ENCODE measurements around the gene PLEKHJ1. TPM values are rescaled to one million over a fixed set of nuclear protein-coding genes. Genes with fewer than 3 reads are reported as not detected.
"Not testable (repeated sequence)": the region's sequence is repeated elsewhere in the genome, so short reads cannot be mapped to it uniquely, and the experiment has no call there.

Gene PLEKHJ1, protein sequence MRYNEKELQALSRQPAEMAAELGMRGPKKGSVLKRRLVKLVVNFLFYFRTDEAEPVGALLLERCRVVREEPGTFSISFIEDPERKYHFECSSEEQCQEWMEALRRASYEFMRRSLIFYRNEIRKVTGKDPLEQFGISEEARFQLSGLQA
- total RNA-seq (ENCODE audit: unreplicated experiment): 126 TPM
- long read RNA-seq, transcript PLEKHJ1-201 (6 exons, 1,206 nt): major isoform, 113 of 131 reads
- long read RNA-seq, transcript PLEKHJ1-206 (5 exons, 1,311 nt): minor isoform, 11 of 131 reads
- long read RNA-seq, partial matches to known transcripts: 0 of 131 reads
- long read RNA-seq, other reads (novel, unspliced or antisense): 6 of 131 reads

DNA sequence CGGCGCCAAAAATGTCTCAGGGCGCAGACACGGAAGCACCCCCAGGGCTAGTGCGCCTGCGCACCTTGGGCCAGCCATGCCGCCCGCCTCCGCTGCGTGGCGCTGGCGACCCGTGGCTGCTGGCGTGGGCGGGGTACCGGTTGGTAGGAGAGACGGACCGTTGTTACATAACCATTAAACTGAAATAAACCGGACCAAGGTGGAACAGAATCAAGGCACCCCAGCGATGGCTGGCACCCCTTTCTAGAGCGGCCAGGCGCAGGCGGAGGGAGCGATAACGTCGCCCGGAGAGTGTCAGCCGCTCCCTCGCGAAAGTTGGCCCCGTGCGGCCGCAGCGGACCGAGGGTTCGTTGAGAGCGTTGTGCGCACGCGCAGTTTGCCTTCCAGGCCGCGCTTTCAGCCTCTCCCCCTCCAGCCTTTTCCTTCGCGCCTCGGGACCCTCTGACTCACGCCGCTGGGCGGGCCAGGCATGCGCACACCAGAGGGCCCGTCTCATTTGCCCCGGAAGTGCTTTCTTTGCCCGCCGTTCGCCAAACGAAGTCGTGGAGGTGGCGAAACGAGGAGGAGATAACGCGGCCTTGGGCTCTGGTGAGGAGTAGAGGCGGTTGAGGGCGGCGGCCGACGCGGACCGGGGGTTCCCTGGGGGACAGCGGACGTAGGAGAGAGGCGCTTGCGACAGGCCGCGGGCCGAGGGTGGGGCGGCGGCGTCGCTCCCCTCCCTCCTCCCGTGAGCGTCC is at the start of gene PLEKHJ1, which contains the start of gene SF3A2:
Gene PLEKHJ1, minus strand, starts transcription at position 16 of the 737 bp plus-strand sequence. CDS start 81 bp downstream, outside the sequence.
Gene SF3A2, plus strand, starts transcription at position 511 of the 737 bp plus-strand sequence. CDS start 6,595 bp downstream, outside the sequence.
- Mint-ChIP-seq H3K4me3 (ENCODE audit: unreplicated experiment) (peak within 1 kb of the TSS; percentile 98), H3K36me3 (ENCODE audit: low read depth, unreplicated experiment) (peaks cover 27% of the 10 kb centered on the region), H3K27me3 (ENCODE audit: unreplicated experiment) (peaks cover 23% of the 10 kb centered on the region), H3K4me1 (ENCODE audit: unreplicated experiment) (peaks cover 42% of the 10 kb centered on the region), H3K9me3 (ENCODE audit: unreplicated experiment) (no peaks in the 10 kb centered on the region), H3K27ac (ENCODE audit: unreplicated experiment) (peak within 1 kb of the TSS; percentile 99)
- DNase-seq (ENCODE audit: low spot score): peak; percentile 98
- peak; percentile 85 for TF ChIP-seq CTCF (IDR thresholded peaks at IDR 0.05; ENCODE audit: unreplicated experiment)

DNA sequence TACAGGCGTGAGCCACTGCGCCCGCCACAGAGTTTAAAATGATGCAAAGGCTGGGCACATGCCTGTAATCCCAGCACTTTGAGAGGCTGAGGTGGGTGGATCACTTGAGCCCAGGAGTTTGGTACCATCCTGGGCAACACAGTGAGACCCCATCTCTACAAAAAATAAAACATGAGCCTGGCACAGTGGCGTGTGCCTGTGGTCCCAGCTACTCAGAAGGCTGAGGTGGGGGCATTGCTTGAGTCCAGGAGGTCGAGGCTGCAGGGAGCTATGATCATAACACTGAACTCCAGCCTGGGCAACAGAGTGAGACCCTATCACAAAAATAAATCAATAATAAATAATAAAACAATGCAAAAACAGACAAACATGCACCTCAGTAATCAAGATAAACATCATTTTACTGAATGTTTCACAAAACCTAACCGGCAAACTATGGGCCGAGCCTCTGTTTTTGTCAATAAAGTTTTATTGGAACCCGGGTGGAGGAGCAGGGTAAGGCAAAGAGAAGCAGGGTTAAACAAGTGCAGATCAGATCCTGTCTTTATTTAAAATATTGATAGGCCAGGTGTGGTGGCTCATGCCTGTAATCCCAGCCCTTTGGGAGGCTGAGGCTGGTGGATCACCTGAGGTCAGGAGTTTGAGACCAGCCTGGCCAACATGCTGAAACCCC is 47.8 kb upstream of the PLEKHJ1 start:
- Mint-ChIP-seq H3K27ac (ENCODE audit: unreplicated experiment) (no peak overlapping the region), H3K27me3 (ENCODE audit: unreplicated experiment) (peaks cover 7% of the 10 kb centered on the region), H3K4me3 (ENCODE audit: unreplicated experiment) (no peak overlapping the region), H3K9me3 (ENCODE audit: unreplicated experiment) (no peaks in the 10 kb centered on the region), H3K36me3 (ENCODE audit: low read depth, unreplicated experiment) (no peaks in the 10 kb centered on the region), H3K4me1 (ENCODE audit: unreplicated experiment) (peaks cover 8% of the 10 kb centered on the region)
- no peak for TF ChIP-seq CTCF (IDR thresholded peaks at IDR 0.05; ENCODE audit: unreplicated experiment)
- no peak for DNase-seq (ENCODE audit: low spot score)

DNA sequence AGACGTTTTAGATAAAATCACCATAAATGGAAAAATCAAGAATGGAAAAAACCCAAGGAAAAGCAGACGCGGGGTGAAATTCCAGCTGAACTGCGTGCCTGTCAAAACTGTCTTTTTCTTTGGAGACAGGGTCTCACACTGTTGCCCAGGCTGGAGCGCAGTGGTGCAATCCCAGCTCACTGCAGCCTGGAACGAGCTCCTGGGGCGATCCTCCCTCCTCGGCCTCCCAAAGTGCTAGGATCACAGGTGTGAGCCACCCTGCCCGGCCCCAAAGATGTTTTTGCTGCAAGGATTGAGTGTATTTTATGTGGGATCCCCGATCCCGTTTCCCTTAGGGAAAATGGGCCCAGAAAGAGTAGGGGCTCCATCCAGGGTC is 46.7 kb upstream of the PLEKHJ1 start:
- no peak for TF ChIP-seq CTCF (IDR thresholded peaks at IDR 0.05; ENCODE audit: unreplicated experiment)
- H3K36me3 Mint-ChIP-seq (ENCODE audit: low read depth, unreplicated experiment): no peaks in the 10 kb centered on the region
- no peak overlapping the region for H3K27ac Mint-ChIP-seq (ENCODE audit: unreplicated experiment)
- peaks cover 5% of the 10 kb centered on the region for H3K4me1 Mint-ChIP-seq (ENCODE audit: unreplicated experiment)
- H3K9me3 Mint-ChIP-seq (ENCODE audit: unreplicated experiment): no peaks in the 10 kb centered on the region
- DNase-seq (ENCODE audit: low spot score): no peak
- H3K27me3 Mint-ChIP-seq (ENCODE audit: unreplicated experiment): peaks cover 2% of the 10 kb centered on the region
- H3K4me3 Mint-ChIP-seq (ENCODE audit: unreplicated experiment): peak overlapping the region; percentile 82

DNA sequence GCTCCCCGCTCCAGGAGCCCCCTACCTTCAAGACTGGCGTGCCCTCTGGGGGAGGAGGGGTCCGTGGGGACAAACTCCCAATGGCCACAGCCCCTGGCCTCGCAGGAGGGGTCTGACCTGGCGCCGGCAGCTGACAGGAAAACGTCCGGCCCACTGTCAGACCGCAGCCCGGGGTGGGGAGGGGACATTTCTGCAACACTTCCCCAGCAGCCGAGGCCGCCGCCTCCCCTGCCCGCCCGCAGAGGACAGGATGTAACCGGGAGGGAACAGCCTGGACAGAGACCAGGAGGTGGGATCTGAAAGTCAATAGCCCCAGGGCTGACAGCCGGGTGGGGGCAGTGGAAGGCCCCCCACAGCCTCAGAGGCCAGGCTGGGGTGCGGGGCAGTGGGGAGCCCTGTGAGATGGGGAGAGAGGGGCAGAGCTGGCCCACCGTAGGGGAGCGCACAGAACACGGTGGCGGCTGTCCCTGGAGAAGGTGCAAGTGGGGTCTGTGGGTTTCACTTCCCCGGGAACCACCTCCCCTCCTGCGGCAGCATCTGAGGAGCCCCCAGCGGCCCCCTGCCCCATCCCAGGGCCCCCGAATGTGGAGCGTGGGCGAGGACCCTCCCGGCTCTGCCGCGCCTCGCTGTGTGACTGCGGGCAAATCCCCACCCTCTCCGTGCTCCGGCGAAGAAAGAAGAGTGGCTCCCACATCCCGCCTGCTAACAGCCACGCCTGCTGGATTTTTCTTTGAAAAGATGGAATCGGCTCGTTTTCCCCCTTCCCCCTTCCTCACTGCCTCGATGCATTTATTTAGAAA is 46.1 kb upstream of the PLEKHJ1 start, which contains the start of gene PEAK3:
Gene PEAK3, minus strand, starts transcription at position 114 of the 800 bp plus-strand sequence. CDS start 1,244 bp downstream, outside the sequence.
- Mint-ChIP-seq H3K4me3 (ENCODE audit: unreplicated experiment) (peak within 1 kb of the TSS; percentile 82), H3K36me3 (ENCODE audit: low read depth, unreplicated experiment) (peaks cover 2% of the 10 kb centered on the region), H3K9me3 (ENCODE audit: unreplicated experiment) (no peaks in the 10 kb centered on the region), H3K27ac (ENCODE audit: unreplicated experiment) (no peak within 1 kb of the TSS), H3K27me3 (ENCODE audit: unreplicated experiment) (peaks cover 2% of the 10 kb centered on the region), H3K4me1 (ENCODE audit: unreplicated experiment) (peaks cover 5% of the 10 kb centered on the region)
- peak; percentile 73 for DNase-seq (ENCODE audit: low spot score)
- TF ChIP-seq CTCF (IDR thresholded peaks at IDR 0.05; ENCODE audit: unreplicated experiment): no peak

GRCh38 chr19:2281265-2282061 is 45.3 kb upstream of the PLEKHJ1 start:
- not testable (repeated sequence) for DNase-seq (ENCODE audit: low spot score); H3K27ac Mint-ChIP-seq (ENCODE audit: unreplicated experiment); H3K9me3 Mint-ChIP-seq (ENCODE audit: unreplicated experiment); H3K4me1 Mint-ChIP-seq (ENCODE audit: unreplicated experiment); H3K36me3 Mint-ChIP-seq (ENCODE audit: low read depth, unreplicated experiment); H3K27me3 Mint-ChIP-seq (ENCODE audit: unreplicated experiment)
- peak overlapping the region; percentile 56 for H3K4me3 Mint-ChIP-seq (ENCODE audit: unreplicated experiment)
